GM12874 (cell line): Measurements from ENCODE around the gene MAP7D3.

Experiments
- TF ChIP-seq, protein P1 (sequence below): IDR thresholded peaks from 2 replicates; pipeline ENCODE4 v1.5.1; 2011; ENCODE audit warnings: low read depth, mild to moderate bottlenecking, control low read depth, low read length, moderate library complexity; ENCODE audit not compliant: insufficient read depth

MAP7D3 gene

DNA sequence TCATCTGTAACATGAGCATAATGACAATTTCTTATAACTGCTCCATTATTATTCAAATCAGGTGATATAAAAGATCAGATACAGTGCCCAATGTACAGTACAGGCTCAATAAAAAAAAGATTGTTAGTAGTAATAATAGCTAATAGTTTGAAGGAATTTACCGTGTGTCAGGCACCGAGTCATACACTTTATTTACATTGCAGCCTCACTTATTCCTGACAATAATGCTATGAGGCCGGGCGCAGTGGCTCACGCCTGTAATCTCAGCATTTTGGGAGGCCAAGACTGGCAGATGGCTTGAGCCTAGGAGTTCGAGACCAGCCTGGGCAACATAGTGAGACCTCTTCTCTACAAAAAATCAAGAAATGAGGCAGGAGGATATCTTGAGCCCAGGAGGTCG lies 10.1 kb upstream of the MAP7D3 start:
- TF ChIP-seq, protein P1, sequence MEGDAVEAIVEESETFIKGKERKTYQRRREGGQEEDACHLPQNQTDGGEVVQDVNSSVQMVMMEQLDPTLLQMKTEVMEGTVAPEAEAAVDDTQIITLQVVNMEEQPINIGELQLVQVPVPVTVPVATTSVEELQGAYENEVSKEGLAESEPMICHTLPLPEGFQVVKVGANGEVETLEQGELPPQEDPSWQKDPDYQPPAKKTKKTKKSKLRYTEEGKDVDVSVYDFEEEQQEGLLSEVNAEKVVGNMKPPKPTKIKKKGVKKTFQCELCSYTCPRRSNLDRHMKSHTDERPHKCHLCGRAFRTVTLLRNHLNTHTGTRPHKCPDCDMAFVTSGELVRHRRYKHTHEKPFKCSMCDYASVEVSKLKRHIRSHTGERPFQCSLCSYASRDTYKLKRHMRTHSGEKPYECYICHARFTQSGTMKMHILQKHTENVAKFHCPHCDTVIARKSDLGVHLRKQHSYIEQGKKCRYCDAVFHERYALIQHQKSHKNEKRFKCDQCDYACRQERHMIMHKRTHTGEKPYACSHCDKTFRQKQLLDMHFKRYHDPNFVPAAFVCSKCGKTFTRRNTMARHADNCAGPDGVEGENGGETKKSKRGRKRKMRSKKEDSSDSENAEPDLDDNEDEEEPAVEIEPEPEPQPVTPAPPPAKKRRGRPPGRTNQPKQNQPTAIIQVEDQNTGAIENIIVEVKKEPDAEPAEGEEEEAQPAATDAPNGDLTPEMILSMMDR, result no peak

GRCh38 chrX:136260776-136261175 lies 9.6 kb upstream of the MAP7D3 start:
- TF ChIP-seq, protein P1, result no peak

- TF ChIP-seq, protein P1, result no peak
Observed at GRCh38 chrX:136259543-136259942, 8.3 kb upstream of the MAP7D3 start.

- TF ChIP-seq, protein P1, result no peak
Observed at GRCh38 chrX:136258951-136259350, 7.8 kb upstream of the MAP7D3 start.

GRCh38 chrX:136256026-136256425 lies 4.8 kb upstream of the MAP7D3 start:
- TF ChIP-seq, protein P1, result no peak

GRCh38 chrX:136255541-136255940 lies 4.3 kb upstream of the MAP7D3 start:
- TF ChIP-seq, protein P1, result no peak

- TF ChIP-seq, protein P1, result no peak
Observed at GRCh38 chrX:136250191-136251040, 784 bp downstream of the MAP7D3 start.
